GM23338 (cell line): ENCODE measurements around the gene TSPEAR.

ENCODE experiments used
- POLR2AphosphoS5 ChIP-seq: IDR thresholded peaks from 2 replicates; pipeline ENCODE4 v1.6.1; 2016; ENCODE audit warnings: antibody characterized with exemption, low read depth
- TF ChIP-seq, protein P1 (sequence below), 2 experiments: fragments of 200-600 bp in 1 of 2; sonication (generic) in 1 of 2; conservative IDR thresholded peaks; 2 replicates each; pipeline versions ENCODE4 v1.5.1 to v1.6.1; 2016 to 2017; ENCODE audit warnings: antibody characterized with exemption in 2 of 2, low read depth in 2 of 2, mild to moderate bottlenecking in 2 of 2, moderate library complexity in 1 of 2
- TF ChIP-seq, protein P2 (sequence below): IDR thresholded peaks from one replicate; pipeline ENCODE4 v1.6.1; 2018; ENCODE audit warnings: antibody characterized with exemption; ENCODE audit not compliant: unreplicated experiment

DNA sequence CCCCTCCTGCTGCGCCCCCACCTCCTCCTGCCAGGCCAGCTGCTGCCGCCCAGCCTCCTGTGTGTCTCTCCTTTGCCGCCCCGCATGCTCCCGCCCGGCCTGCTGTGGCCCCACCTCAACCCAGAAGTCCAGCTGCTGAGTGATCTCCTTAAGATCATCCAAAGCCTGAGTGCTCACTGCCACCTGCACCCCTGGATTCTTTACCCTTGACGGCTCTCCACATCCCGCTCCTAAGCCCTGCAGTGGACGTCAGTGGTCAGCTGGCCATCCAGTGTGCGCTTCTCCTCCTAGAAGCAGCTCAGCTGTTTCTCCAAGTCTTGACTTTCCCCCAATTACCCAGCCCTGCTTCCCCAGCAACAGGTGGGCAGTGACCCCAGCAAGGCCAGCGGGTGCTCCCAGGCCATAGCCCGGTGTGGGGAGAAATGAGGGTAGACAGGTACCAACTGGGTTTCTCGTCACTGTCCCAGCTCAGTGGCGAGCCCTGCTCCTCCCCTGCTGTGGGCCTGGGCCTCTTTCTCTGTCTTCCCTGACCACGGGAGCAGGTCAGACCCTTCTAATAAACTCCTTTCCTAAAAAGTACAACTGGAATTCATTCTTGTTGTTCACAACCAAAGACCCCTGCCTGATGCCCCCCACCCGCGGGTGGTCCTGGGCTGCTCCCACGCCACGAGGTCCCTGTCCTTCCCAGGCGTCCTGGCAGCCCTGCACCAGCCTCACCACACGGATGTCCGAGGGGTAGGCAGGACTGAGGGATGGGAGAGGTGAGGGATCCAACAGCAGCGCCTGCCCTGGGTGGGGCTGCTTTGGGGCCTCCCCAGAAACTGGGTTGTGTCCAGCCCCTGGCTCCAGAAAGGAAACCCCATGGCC lies 109.5 kb downstream of the TSPEAR start:
- TF ChIP-seq, protein P1, sequence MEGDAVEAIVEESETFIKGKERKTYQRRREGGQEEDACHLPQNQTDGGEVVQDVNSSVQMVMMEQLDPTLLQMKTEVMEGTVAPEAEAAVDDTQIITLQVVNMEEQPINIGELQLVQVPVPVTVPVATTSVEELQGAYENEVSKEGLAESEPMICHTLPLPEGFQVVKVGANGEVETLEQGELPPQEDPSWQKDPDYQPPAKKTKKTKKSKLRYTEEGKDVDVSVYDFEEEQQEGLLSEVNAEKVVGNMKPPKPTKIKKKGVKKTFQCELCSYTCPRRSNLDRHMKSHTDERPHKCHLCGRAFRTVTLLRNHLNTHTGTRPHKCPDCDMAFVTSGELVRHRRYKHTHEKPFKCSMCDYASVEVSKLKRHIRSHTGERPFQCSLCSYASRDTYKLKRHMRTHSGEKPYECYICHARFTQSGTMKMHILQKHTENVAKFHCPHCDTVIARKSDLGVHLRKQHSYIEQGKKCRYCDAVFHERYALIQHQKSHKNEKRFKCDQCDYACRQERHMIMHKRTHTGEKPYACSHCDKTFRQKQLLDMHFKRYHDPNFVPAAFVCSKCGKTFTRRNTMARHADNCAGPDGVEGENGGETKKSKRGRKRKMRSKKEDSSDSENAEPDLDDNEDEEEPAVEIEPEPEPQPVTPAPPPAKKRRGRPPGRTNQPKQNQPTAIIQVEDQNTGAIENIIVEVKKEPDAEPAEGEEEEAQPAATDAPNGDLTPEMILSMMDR (conservative IDR thresholded peaks at IDR 0.05; ENCODE audit: low read depth in 2 of 2): no peak
- TF ChIP-seq POLR2AphosphoS5: no peak
- TF ChIP-seq, protein P2, sequence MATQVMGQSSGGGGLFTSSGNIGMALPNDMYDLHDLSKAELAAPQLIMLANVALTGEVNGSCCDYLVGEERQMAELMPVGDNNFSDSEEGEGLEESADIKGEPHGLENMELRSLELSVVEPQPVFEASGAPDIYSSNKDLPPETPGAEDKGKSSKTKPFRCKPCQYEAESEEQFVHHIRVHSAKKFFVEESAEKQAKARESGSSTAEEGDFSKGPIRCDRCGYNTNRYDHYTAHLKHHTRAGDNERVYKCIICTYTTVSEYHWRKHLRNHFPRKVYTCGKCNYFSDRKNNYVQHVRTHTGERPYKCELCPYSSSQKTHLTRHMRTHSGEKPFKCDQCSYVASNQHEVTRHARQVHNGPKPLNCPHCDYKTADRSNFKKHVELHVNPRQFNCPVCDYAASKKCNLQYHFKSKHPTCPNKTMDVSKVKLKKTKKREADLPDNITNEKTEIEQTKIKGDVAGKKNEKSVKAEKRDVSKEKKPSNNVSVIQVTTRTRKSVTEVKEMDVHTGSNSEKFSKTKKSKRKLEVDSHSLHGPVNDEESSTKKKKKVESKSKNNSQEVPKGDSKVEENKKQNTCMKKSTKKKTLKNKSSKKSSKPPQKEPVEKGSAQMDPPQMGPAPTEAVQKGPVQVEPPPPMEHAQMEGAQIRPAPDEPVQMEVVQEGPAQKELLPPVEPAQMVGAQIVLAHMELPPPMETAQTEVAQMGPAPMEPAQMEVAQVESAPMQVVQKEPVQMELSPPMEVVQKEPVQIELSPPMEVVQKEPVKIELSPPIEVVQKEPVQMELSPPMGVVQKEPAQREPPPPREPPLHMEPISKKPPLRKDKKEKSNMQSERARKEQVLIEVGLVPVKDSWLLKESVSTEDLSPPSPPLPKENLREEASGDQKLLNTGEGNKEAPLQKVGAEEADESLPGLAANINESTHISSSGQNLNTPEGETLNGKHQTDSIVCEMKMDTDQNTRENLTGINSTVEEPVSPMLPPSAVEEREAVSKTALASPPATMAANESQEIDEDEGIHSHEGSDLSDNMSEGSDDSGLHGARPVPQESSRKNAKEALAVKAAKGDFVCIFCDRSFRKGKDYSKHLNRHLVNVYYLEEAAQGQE: no peak
